ENCODE data around the gene FRMD3.

The FRMD3 gene

DNA sequence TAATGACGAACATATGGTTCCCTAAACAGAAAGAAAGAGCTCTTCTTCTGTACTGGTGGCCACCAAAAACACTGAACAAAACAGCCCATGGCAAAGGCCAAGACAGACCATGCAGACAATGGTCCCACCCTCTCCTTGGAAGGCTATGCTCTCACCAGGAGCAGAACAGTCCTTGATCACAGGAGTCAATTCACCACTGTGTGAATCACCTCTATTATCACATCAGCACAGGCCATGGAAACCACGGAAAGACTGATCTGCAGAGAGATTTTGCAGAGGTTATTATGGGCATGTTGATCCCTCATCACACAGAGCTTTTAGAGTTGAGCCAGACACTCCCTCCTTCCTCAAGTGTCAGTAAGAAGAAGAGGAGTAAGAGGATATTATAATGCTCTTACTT, 341.3 kb downstream of the FRMD3 start:
- no peak for DNase-seq (ENCODE audit: low read depth)
- H3K4me3 ChIP-seq (ENCODE audit: low read depth, low read length) = no peak overlapping the region
- TF ChIP-seq MYC (IDR thresholded peaks at IDR 0.05; ENCODE audit: low read depth, low read length) = no peak
- TF ChIP-seq POLR2A (IDR thresholded peaks at IDR 0.05; ENCODE audit: extremely low read depth, insufficient read length) = no peak
- TF ChIP-seq, protein P1, sequence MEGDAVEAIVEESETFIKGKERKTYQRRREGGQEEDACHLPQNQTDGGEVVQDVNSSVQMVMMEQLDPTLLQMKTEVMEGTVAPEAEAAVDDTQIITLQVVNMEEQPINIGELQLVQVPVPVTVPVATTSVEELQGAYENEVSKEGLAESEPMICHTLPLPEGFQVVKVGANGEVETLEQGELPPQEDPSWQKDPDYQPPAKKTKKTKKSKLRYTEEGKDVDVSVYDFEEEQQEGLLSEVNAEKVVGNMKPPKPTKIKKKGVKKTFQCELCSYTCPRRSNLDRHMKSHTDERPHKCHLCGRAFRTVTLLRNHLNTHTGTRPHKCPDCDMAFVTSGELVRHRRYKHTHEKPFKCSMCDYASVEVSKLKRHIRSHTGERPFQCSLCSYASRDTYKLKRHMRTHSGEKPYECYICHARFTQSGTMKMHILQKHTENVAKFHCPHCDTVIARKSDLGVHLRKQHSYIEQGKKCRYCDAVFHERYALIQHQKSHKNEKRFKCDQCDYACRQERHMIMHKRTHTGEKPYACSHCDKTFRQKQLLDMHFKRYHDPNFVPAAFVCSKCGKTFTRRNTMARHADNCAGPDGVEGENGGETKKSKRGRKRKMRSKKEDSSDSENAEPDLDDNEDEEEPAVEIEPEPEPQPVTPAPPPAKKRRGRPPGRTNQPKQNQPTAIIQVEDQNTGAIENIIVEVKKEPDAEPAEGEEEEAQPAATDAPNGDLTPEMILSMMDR (IDR thresholded peaks at IDR 0.05; ENCODE audit: low read depth, low read length) = no peak
- TF ChIP-seq, protein P2, sequence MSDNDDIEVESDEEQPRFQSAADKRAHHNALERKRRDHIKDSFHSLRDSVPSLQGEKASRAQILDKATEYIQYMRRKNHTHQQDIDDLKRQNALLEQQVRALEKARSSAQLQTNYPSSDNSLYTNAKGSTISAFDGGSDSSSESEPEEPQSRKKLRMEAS (IDR thresholded peaks at IDR 0.05; ENCODE audit: low read depth, low read length) = no peak

Measured in NB4 (cell line).